Measurements from ENCODE around the gene C2orf92. TPM values are rescaled to one million over a fixed set of nuclear protein-coding genes. Genes with fewer than 3 reads are reported as not detected.

C2orf92 gene
- total and polyA plus RNA-seq, 2 donors (not counting 3 experiments of a cell fraction or from before 2014, with no cell fraction given): 1.8 to 7.9 TPM

DNA sequence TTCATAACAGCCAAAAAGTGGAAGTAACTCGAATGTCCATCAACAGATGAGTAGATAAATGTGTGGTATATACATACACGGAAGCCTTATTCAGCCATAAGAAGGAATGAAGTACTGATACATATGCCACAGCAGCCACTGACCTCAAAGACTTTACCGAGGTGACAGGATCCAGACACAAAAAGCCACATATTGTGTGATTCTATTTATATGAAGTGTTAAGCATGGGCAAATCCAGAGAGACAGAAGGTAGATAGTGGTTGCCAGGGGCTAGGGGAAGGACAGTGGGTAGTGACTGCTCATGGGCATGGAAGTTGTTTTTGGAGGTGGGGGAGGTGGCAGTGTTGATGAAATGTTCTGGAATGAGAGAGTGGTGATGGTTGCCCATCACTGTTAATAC is 77.8 kb downstream of the C2orf92 start:
- Histone ChIP-seq H2AFZ (ENCODE audit: low read depth, low read length) (no peak overlapping the region), H3K36me3 (ENCODE audit: control insufficient read depth in 2 of 2, extremely low read depth in 1 of 2, insufficient read depth in 2 of 2, low read length in 2 of 2) (no peaks in the 10 kb centered on the region), H3K9ac (replicated peaks; ENCODE audit: extremely low read depth, insufficient read depth, low read length) (no peak overlapping the region), H3K4me3 (replicated peaks in 1 of 3; ENCODE audit: insufficient read depth in 1 of 3, low read depth in 1 of 3, low read length in 3 of 3) (no peak overlapping the region), H3K4me2 (ENCODE audit: insufficient read depth, low read length) (no peak overlapping the region), H3K79me2 (ENCODE audit: control insufficient read depth, insufficient read depth, low read length) (no peaks in the 10 kb centered on the region), H4K20me1 (replicated peaks; ENCODE audit: control insufficient read depth, extremely low read depth, insufficient read depth, low read length) (no peaks in the 10 kb centered on the region), H3K27ac (ENCODE audit: insufficient read depth, low read depth, low read length) (no peak overlapping the region), H3K4me1 (ENCODE audit: control insufficient read depth, extremely low read depth, insufficient read depth, low read length) (peaks cover 4% of the 10 kb centered on the region), H3K9me1 (replicated peaks; ENCODE audit: control insufficient read depth, extremely low read depth, insufficient read depth, low read length) (no peaks in the 10 kb centered on the region), H3K9me3 (replicated peaks; ENCODE audit: control insufficient read depth, insufficient read depth, low read length) (no peaks in the 10 kb centered on the region), H3K27me3 (ENCODE audit: control insufficient read depth in 2 of 2, insufficient read depth in 2 of 2, low read length in 2 of 2) (no peaks in the 10 kb centered on the region)
- dilution Hi-C loops (cut with MboI; ENCODE audit: extremely low pct_ligation_motif_present, low sequenced_read_pairs) (no loop called here), intact Hi-C loops (cut with micrococcal nuclease) (no loop called here)
- no TSS peak for BruUV-seq (replicated peaks)
- TF ChIP-seq MYC (IDR thresholded peaks at IDR 0.05; ENCODE audit: low read depth, low read length) (no peak), FOS (IDR thresholded peaks at IDR 0.05; ENCODE audit: borderline replicate concordance, insufficient read depth, low read length) (no peak), EZH2 (IDR thresholded peaks at IDR 0.05; ENCODE audit: borderline replicate concordance, low read depth, low read length, severe bottlenecking) (no peak), GATA2 (IDR thresholded peaks at IDR 0.05; ENCODE audit: insufficient read depth, insufficient read length, low read depth, low read length) (no peak), JUN (IDR thresholded peaks at IDR 0.05; ENCODE audit: borderline replicate concordance, insufficient read depth, insufficient read length, low read depth) (no peak)
- TF ChIP-seq, protein P1, sequence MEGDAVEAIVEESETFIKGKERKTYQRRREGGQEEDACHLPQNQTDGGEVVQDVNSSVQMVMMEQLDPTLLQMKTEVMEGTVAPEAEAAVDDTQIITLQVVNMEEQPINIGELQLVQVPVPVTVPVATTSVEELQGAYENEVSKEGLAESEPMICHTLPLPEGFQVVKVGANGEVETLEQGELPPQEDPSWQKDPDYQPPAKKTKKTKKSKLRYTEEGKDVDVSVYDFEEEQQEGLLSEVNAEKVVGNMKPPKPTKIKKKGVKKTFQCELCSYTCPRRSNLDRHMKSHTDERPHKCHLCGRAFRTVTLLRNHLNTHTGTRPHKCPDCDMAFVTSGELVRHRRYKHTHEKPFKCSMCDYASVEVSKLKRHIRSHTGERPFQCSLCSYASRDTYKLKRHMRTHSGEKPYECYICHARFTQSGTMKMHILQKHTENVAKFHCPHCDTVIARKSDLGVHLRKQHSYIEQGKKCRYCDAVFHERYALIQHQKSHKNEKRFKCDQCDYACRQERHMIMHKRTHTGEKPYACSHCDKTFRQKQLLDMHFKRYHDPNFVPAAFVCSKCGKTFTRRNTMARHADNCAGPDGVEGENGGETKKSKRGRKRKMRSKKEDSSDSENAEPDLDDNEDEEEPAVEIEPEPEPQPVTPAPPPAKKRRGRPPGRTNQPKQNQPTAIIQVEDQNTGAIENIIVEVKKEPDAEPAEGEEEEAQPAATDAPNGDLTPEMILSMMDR (IDR thresholded peaks at IDR 0.05; ENCODE audit: extremely low read depth in 1 of 2, insufficient read depth in 1 of 2, low read depth in 1 of 2, low read length in 2 of 2): no peak
- TF ChIP-seq, protein P2, sequence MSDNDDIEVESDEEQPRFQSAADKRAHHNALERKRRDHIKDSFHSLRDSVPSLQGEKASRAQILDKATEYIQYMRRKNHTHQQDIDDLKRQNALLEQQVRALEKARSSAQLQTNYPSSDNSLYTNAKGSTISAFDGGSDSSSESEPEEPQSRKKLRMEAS (IDR thresholded peaks at IDR 0.05; ENCODE audit: insufficient read depth, insufficient read length): no peak
- ChIA-PET CTCF (no interaction called here), POLR2A (no interaction called here)
- DNase-seq (ENCODE audit: low read depth, low spot score) (no peak), FAIRE-seq (no peak)

All from endothelial cell of umbilical vein (primary cell).